GM18873 (cell line): ENCODE measurements around the gene AGBL5.
"Not testable (repeated sequence)": the region's sequence is repeated elsewhere in the genome, so short reads cannot be mapped to it uniquely, and the experiment has no call there.

Experiments
- ATAC-seq: cut with Tn5 transposase; IDR thresholded peaks from one replicate; pipeline ENCODE4 v1.9.1; 2021; ENCODE audit warnings: mild to moderate bottlenecking, moderate library complexity, moderate number of reproducible peaks; ENCODE audit not compliant: unreplicated experiment, low FRiP score

Gene AGBL5

DNA sequence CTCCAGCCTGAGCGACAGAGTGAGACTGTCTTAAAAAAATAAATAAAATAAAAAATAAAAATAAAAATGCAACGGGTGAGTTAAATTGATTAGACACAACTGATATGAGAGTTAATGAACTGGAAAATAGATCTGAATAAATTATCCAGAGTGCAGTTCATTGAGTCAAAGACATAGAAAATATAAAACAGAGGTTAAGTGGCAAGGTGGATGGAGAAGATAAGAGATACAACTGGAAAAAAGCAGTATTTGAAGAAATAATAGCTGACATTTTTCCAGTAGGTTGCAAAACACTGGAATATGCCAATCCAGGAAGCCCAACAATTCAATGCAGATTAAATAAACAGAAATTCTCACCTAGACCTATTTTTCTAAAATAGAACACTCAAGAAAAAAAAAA is 56.8 kb downstream of the AGBL5 start:
- no peak for ATAC-seq

DNA sequence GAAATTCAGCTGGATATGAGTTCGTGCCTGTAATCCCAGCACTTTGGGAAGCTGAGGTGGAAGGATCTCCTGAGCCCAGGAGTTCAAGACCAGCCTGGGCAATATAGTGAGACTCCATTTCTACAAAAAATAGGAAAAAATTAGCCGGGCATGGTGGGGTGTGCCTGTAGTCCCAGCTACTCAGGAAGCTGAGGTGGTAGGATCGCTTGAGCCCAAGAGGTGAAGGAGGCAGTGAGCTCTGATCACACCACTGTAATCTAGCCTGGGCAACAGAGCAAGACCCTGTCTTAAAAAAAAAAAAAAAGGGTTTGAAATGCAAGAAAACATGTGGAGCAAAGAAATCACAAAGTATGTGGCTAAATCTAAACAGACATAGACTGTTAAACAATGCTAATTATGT is 57.6 kb downstream of the AGBL5 start:
- no peak for ATAC-seq

- ATAC-seq: not testable (repeated sequence)
These were observed 59.3 kb downstream of the AGBL5 start for GRCh38 chr2:27110603-27111352.

- not testable (repeated sequence) for ATAC-seq
These were observed 60.1 kb downstream of the AGBL5 start for GRCh38 chr2:27111392-27112078.

GRCh38 chr2:27115519-27115918 is 64.1 kb downstream of the AGBL5 start:
- ATAC-seq: no peak

DNA sequence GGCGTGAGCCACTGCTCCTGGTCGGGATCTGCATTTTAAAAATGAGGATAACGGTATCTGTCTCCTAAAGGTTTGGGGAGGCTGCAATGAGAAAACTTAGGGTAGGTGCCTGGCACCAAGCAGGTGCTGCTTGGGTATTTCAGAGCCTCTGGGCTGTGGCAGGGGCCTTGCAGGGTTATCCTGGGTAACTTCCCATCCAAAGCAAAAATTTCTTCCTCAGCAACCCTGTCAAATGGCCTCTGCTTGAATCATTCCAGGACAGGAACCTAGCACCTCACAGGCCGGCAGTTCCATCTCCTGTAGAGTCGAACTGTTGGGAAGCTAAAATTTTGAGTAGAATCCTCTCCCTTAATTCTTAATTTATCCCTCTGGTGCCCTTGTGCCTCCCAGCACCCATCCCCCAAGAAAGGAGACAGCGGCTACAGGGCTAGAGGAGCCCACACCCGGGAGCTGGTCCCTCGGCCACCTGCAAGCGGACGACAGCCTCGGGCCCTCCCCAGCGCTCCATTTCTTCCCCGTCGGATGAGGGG is 66.6 kb downstream of the AGBL5 start:
- no peak for ATAC-seq

DNA sequence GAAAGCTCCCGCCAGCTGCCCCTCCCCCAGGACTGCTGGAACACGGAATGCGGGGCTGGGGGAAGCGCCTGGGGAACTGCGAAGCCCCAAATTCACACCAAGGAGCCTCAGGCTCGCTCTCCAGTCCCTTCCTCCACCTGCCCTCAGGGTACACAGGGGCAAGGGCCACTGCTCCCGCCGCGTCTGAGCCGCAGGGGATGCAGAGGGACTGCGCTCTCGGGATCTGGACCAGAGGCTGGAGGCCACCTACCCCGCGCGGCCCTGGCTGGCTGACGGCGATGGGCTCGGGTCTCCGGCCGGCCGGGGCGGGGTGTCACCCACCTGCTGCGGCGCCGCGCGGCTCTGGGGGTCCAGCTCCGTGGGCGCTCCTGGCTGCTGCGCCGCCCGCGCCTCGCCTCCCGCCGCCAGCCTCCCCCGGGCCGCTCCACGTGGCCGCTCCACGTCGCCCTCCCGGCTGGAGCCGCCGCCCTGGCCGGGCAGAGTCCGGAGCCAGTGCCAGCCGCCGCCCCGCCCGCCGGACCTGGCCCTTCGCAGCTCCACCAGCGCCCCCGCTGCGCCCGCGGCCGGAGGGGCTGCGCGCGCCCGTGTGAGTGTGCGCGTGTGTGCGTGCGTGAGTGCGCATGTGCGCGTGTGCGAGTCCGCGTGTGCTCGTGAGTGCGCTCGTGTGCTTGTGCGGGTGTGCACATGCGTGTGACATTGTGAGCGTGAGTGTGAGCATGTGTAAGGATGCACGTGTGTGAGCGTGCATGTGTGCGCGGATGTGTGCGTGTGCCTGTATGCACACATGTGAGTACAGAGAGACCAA is 67.3 kb downstream of the AGBL5 start, which contains the start of gene CGREF1:
CGREF1 (minus strand) TSS at position 604 of the 805 bp plus-strand sequence. CDS start 14,762 bp downstream, outside the sequence.
- ATAC-seq: no peak

- ATAC-seq: not testable (repeated sequence)
These were observed 67.8 kb downstream of the AGBL5 start for GRCh38 chr2:27119330-27119670.
